ENCODE data around the gene RAB34.
A peak's percentile ranks its signal among the peaks of the same experiment; 100 is the strongest.

Gene RAB34

DNA sequence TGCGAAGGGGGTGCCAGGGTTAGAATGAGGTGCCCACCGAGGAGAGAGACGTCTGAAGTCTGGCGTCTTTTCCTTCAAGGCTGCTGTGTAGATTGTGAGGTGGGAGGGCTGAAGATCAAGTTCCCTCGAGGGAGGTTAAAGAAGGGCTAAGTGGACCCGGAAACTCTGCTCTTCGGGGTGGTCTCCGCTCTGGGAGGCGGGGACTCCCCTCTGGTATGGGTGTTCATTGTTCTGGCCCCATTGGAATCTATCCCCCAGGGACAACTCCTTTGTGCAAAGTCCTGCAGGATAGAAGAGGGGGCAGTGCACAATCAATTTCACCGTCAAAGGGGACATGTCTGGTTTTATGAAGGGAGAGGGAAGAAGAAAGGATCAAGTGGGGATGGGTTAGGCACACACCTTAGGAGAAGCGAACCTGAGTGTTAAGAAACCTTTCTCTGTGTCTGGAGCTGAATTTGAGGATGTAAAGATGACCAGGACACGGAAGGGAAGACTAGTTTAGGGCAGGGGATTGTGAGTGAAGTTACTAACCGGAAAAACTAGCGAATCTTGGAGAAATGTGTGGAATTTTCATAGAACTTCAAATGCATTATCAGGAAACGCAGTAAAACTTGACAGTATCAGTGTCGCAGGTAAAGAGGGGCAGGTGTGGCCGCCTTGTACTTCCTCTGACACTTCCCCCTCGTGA, 809 bp upstream of the RAB34 start:
- TF ChIP-seq CTCF (IDR thresholded peaks at IDR 0.05; ENCODE audit: borderline replicate concordance, insufficient read depth, low read depth, low read length) = no peak
- peak overlapping the region; percentile 61 for H3K4me3 ChIP-seq (ENCODE audit: low read depth, low read length)

GRCh38 chr17:28716740-28717577, 709 bp downstream of the RAB34 start:
- H3K4me3 ChIP-seq (ENCODE audit: low read depth, low read length) = peak overlapping the region; percentile 61
- TF ChIP-seq CTCF (IDR thresholded peaks at IDR 0.05; ENCODE audit: borderline replicate concordance, insufficient read depth, low read depth, low read length) = no peak

- no peak overlapping the region for H3K4me3 ChIP-seq (ENCODE audit: low read depth, low read length)
- no peak for TF ChIP-seq CTCF (IDR thresholded peaks at IDR 0.05; ENCODE audit: borderline replicate concordance, insufficient read depth, low read depth, low read length)
These were observed 2.5 kb downstream of the RAB34 start for GRCh38 chr17:28715217-28715616.

DNA sequence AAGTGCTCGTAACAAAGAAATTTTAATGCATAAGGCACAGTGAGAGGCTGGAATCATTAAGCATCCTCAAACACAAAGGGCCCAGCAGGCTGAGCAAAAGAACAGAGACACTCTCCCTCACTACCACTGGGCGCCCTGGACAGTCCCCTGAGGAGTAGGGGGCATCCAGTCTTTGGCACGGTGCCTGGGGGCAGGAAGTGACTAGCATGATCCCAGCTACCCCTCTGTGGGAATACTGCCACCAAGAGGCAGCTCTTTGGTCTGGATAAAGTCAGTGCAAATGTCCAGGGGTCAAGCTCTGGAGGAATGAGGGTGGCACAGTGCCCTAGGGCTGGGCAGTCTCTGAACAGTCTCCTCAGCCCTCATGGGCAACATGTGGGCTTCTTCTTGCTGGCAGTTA, 3.4 kb downstream of the RAB34 start:
- no peak overlapping the region for H3K4me3 ChIP-seq (ENCODE audit: low read depth, low read length)
- no peak for TF ChIP-seq CTCF (IDR thresholded peaks at IDR 0.05; ENCODE audit: borderline replicate concordance, insufficient read depth, low read depth, low read length)

DNA sequence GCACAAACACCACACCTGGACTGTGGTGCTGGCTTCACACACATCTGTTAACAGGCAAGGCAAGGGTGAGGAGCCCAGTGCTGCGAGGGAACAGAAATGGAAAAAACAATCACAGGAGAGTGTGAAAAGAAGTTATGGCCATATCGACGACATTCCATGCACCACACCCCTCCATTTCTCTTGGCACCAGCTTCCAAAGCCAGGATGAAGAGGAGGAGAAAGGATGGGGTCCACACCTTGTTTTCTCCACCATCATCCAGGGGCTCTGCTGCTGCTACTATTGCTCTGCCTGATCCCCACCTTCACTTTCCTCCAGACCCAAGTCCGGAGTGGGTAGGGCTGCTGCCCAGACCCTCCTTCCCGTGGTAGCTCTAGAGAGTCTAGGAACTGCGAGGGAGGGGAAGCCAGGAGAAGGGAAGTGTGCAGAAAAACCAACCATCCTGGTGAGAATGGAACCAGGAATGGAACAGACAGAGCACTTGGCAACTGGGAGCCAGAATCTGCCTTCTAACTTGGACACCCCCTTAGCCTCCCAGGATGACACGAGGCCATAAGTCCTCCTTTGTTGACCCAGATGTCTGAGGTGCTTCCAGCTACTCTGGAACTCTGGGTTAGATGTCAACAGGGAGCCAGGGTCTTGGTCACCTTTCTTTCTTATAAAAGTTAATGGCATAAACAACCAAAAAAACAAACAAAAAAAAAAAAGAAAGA, 4.8 kb downstream of the RAB34 start:
- no peak for TF ChIP-seq CTCF (IDR thresholded peaks at IDR 0.05; ENCODE audit: borderline replicate concordance, insufficient read depth, low read depth, low read length)
- no peak overlapping the region for H3K4me3 ChIP-seq (ENCODE audit: low read depth, low read length)

GRCh38 chr17:28712032-28712704, 5.5 kb downstream of the RAB34 start:
- 0 out of 2 replicates have a peak, but pooled peaks have one; percentile 16 for TF ChIP-seq CTCF (IDR thresholded peaks at IDR 0.05; ENCODE audit: borderline replicate concordance, insufficient read depth, low read depth, low read length)
- H3K4me3 ChIP-seq (ENCODE audit: low read depth, low read length) = peak overlapping the region; percentile 81
